Measurements from ENCODE around the gene FEM1A. TPM values are rescaled to one million over a fixed set of nuclear protein-coding genes. Genes with fewer than 3 reads are reported as not detected.
A peak's percentile ranks its signal among the peaks of the same experiment; 100 is the strongest.
"Not testable (repeated sequence)": the region's sequence is repeated elsewhere in the genome, so short reads cannot be mapped to it uniquely, and the experiment has no call there.

The FEM1A gene
- total RNA-seq, 2 experiments from 2014 or later = 11.4 TPM

- CTCF ChIA-PET = interaction anchor here (2.5 to 6.4 kb wide), 3 partner anchors 11 to 61 kb away, joined by 27 to 106 read pairs (median 28); no protein-coding TSS in a partner anchor
- H3K9me3 Mint-ChIP-seq; ATAC-seq; POLR2A ChIA-PET; DNase-seq; H3K27me3 Mint-ChIP-seq; intact Hi-C loops (cut with micrococcal nuclease): not testable (repeated sequence)
- Mint-ChIP-seq H3K27ac (peak overlapping the region; percentile 68), H3K4me1 (ENCODE audit: low read depth) (peaks cover 30% of the 10 kb centered on the region), H3K4me3 (peak overlapping the region; percentile 85), H3K36me3 (ENCODE audit: low read depth) (peaks cover 36% of the 10 kb centered on the region)
These were observed 1.3 kb downstream of the FEM1A start for GRCh38 chr19:4792866-4793195.

- peak overlapping the region; percentile 85 for H3K4me3 Mint-ChIP-seq
- H3K9me3 Mint-ChIP-seq; ATAC-seq; POLR2A ChIA-PET; DNase-seq; H3K27me3 Mint-ChIP-seq; intact Hi-C loops (cut with micrococcal nuclease): not testable (repeated sequence)
- peaks cover 38% of the 10 kb centered on the region for H3K36me3 Mint-ChIP-seq (ENCODE audit: low read depth)
- peaks cover 30% of the 10 kb centered on the region for H3K4me1 Mint-ChIP-seq (ENCODE audit: low read depth)
- CTCF ChIA-PET = interaction anchor here (3.0 to 6.4 kb wide), 2 partner anchors 16 to 61 kb away, joined by 28 to 106 read pairs; no protein-coding TSS in a partner anchor
- H3K27ac Mint-ChIP-seq = peak overlapping the region; percentile 68
These were observed 1.7 kb downstream of the FEM1A start for GRCh38 chr19:4793278-4793677.

GRCh38 chr19:4794971-4795370 lies 3.4 kb downstream of the FEM1A start:
- no peaks in the 10 kb centered on the region for H3K9me3 Mint-ChIP-seq
- ATAC-seq (no peak), DNase-seq (no peak)
- intact Hi-C loops (cut with micrococcal nuclease) = no loop called here
- no peak for TF ChIP-seq CTCF (IDR thresholded peaks at IDR 0.05)
- H3K27ac Mint-ChIP-seq = peak overlapping the region; percentile 43
- POLR2A ChIA-PET = no interaction called here
- H3K4me1 Mint-ChIP-seq (ENCODE audit: low read depth) = peaks cover 30% of the 10 kb centered on the region
- H3K4me3 Mint-ChIP-seq = peak overlapping the region; percentile 85
- H3K36me3 Mint-ChIP-seq (ENCODE audit: low read depth) = peaks cover 44% of the 10 kb centered on the region
- no peaks in the 10 kb centered on the region for H3K27me3 Mint-ChIP-seq
- CTCF ChIA-PET = interaction anchor here (1.2 kb wide), 1 partner anchor 18 kb away, joined by 3 read pairs; no protein-coding TSS in a partner anchor

- CTCF ChIA-PET = no interaction called here
- peak overlapping the region; percentile 85 for H3K4me3 Mint-ChIP-seq
- intact Hi-C loops (cut with micrococcal nuclease) = no loop called here
- POLR2A ChIA-PET = no interaction called here
- no peak for TF ChIP-seq CTCF (IDR thresholded peaks at IDR 0.05)
- peaks cover 30% of the 10 kb centered on the region for H3K4me1 Mint-ChIP-seq (ENCODE audit: low read depth)
- peaks cover 44% of the 10 kb centered on the region for H3K36me3 Mint-ChIP-seq (ENCODE audit: low read depth)
- no peaks in the 10 kb centered on the region for H3K9me3 Mint-ChIP-seq
- ATAC-seq = no peak
- peak overlapping the region; percentile 48 for H3K27ac Mint-ChIP-seq
- DNase-seq = no peak
- no peaks in the 10 kb centered on the region for H3K27me3 Mint-ChIP-seq
These were observed 3.9 kb downstream of the FEM1A start for GRCh38 chr19:4795400-4795799.

- no peak for ATAC-seq
- ChIA-PET POLR2A (interaction anchor here (0.6 kb wide), 1 partner anchor 79 kb away, joined by 3 read pairs; no protein-coding TSS in a partner anchor), CTCF (interaction anchor here (1.0 to 2.7 kb wide), 3 partner anchors 9 to 69 kb away, joined by 3 to 14 read pairs (median 13); partner anchors contain the start of gene FEM1A)
- H3K4me1 Mint-ChIP-seq (ENCODE audit: low read depth) = peaks cover 6% of the 10 kb centered on the region
- H3K27ac Mint-ChIP-seq = no peak overlapping the region
- no peaks in the 10 kb centered on the region for H3K27me3 Mint-ChIP-seq
- DNase-seq = no peak
- TF ChIP-seq CTCF (IDR thresholded peaks at IDR 0.05) = no peak
- peaks cover 18% of the 10 kb centered on the region for H3K36me3 Mint-ChIP-seq (ENCODE audit: low read depth)
- intact Hi-C loops (cut with micrococcal nuclease) = no loop called here
- no peak overlapping the region for H3K4me3 Mint-ChIP-seq
- H3K9me3 Mint-ChIP-seq = no peaks in the 10 kb centered on the region
These were observed 9.1 kb downstream of the FEM1A start for GRCh38 chr19:4800591-4801081.

GRCh38 chr19:4801085-4801619 lies 9.6 kb downstream of the FEM1A start:
- peaks cover 15% of the 10 kb centered on the region for H3K36me3 Mint-ChIP-seq (ENCODE audit: low read depth)
- peaks cover 6% of the 10 kb centered on the region for H3K4me1 Mint-ChIP-seq (ENCODE audit: low read depth)
- no peak for DNase-seq
- intact Hi-C loops (cut with micrococcal nuclease) = no loop called here
- H3K27ac Mint-ChIP-seq = no peak overlapping the region
- ChIA-PET CTCF (interaction anchor here (2.6 to 2.7 kb wide), 2 partner anchors 9 to 10 kb away, joined by 13 to 14 read pairs; partner anchors contain the start of gene FEM1A), POLR2A (no interaction called here)
- H3K4me3 Mint-ChIP-seq = no peak overlapping the region
- no peak for TF ChIP-seq CTCF (IDR thresholded peaks at IDR 0.05)
- no peaks in the 10 kb centered on the region for H3K27me3 Mint-ChIP-seq
- no peaks in the 10 kb centered on the region for H3K9me3 Mint-ChIP-seq
- ATAC-seq = no peak
